Epidermal melanocyte (primary cell): ENCODE measurements around the gene PGAP1.

ENCODE experiments used
- DNase-seq: peaks from one replicate; pipeline ENCODE4 v3.0.0; 2011; ENCODE audit warnings: low spot score; ENCODE audit not compliant: insufficient read length

The PGAP1 gene

GRCh38 chr2:196891136-196891535 lies 35.4 kb downstream of the PGAP1 start:
- no peak for DNase-seq

GRCh38 chr2:196887431-196887830 lies 39.1 kb downstream of the PGAP1 start:
- DNase-seq: peak; percentile 25

- no peak for DNase-seq
Observed at GRCh38 chr2:196884368-196884767, 42.1 kb downstream of the PGAP1 start.

GRCh38 chr2:196876364-196876763 lies 50.1 kb downstream of the PGAP1 start:
- DNase-seq: no peak

- DNase-seq: no peak
Observed at GRCh38 chr2:196875414-196875813, 51.1 kb downstream of the PGAP1 start.

GRCh38 chr2:196873511-196873910 lies 53.0 kb downstream of the PGAP1 start:
- DNase-seq: no peak

GRCh38 chr2:196854629-196855028 lies 71.9 kb downstream of the PGAP1 start:
- DNase-seq: no peak

- DNase-seq: no peak
Observed at GRCh38 chr2:196853301-196854087, 73.0 kb downstream of the PGAP1 start.

- DNase-seq: no peak
Observed at GRCh38 chr2:196851088-196851487, 75.4 kb downstream of the PGAP1 start.

GRCh38 chr2:196849895-196850294 lies 76.6 kb downstream of the PGAP1 start:
- DNase-seq: no peak

GRCh38 chr2:196846295-196846694 lies 80.2 kb downstream of the PGAP1 start:
- no peak for DNase-seq

GRCh38 chr2:196845371-196845770 lies 81.1 kb downstream of the PGAP1 start:
- DNase-seq: no peak

- DNase-seq: no peak
Observed at GRCh38 chr2:196840171-196840570, 86.3 kb downstream of the PGAP1 start.

- DNase-seq: no peak
Observed at GRCh38 chr2:196839574-196839973, 86.9 kb downstream of the PGAP1 start.

GRCh38 chr2:196836440-196836839 lies 90.1 kb downstream of the PGAP1 start:
- no peak for DNase-seq

- DNase-seq: no peak
Observed at GRCh38 chr2:196830701-196831100, 95.8 kb downstream of the PGAP1 start.

- DNase-seq: no peak
Observed at GRCh38 chr2:196827356-196827755, 99.2 kb downstream of the PGAP1 start.

GRCh38 chr2:196823750-196824522 lies 102.6 kb downstream of the PGAP1 start:
- DNase-seq: no peak

- no peak for DNase-seq
Observed at GRCh38 chr2:196821195-196821594, 105.3 kb downstream of the PGAP1 start.

- DNase-seq: no peak
Observed at GRCh38 chr2:196809260-196809659, 117.2 kb downstream of the PGAP1 start, which contains the start of gene C2orf66. TSS of gene C2orf66 (minus strand) at chr2:196809355. CDS start at chr2:196809336, 19 bp downstream.

- no peak for DNase-seq
Observed at GRCh38 chr2:196808083-196808665, 118.3 kb downstream of the PGAP1 start.

GRCh38 chr2:196804381-196804780 lies 122.1 kb downstream of the PGAP1 start:
- DNase-seq: no peak
